HL-60 (cell line): ENCODE measurements around the gene TXNRD2.

ENCODE experiments used
- CTCF ChIP-seq: IDR thresholded peaks from one replicate; pipeline ENCODE4 v1.5.1; 2011; ENCODE audit warnings: low read length, control low read depth, inconsistent platforms; ENCODE audit not compliant: insufficient read depth
- GABPA ChIP-seq: IDR thresholded peaks from 2 replicates; pipeline ENCODE4 v1.6.1; 2012; ENCODE audit warnings: low read depth
- POLR2AphosphoS5 ChIP-seq: IDR thresholded peaks from 2 replicates; pipeline ENCODE4 v1.6.1; 2012; ENCODE audit warnings: low read depth
- REST ChIP-seq: IDR thresholded peaks from 2 replicates; pipeline ENCODE4 v1.6.1; 2012; ENCODE audit warnings: low read depth; ENCODE audit not compliant: insufficient replicate concordance
- SPI1 ChIP-seq: IDR thresholded peaks from 2 replicates; pipeline ENCODE4 v1.6.1; 2012; ENCODE audit warnings: low read depth, mild to moderate bottlenecking, borderline replicate concordance

DNA sequence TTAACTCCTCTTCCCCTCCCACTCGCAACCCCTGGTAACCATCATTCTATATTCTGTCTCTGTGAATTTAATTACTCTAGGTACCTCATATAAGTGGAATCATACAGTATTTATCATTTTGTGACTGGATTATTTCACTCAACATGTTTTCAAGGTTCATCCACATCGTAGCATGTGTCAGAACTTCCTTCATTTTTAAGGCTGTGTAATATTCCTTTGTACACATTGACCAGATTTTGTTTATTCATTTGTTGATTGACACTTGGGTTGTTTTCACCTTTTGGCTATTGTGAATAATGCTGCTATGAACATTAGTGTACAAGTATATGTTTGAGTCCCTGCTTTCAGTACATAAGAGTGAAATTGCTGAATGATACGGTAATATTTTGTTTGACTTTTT, 84.2 kb downstream of the TXNRD2 start:
- TF ChIP-seq CTCF = no peak
- no peak for TF ChIP-seq POLR2AphosphoS5
- no peak for TF ChIP-seq GABPA
- TF ChIP-seq REST = no peak
- TF ChIP-seq SPI1 = no peak
